Psoas muscle (tissue), 8 donors: Measurements from ENCODE around the gene NDRG3. TPM values are rescaled to one million over a fixed set of nuclear protein-coding genes. Genes with fewer than 3 reads are reported as not detected.
A peak's percentile ranks its signal among the peaks of the same experiment; 100 is the strongest.
"Not testable (repeated sequence)": the region's sequence is repeated elsewhere in the genome, so short reads cannot be mapped to it uniquely, and the experiment has no call there.

ENCODE experiments used
- ATAC-seq, 4 donors: fragments of 200-7000 bp; cut with Tn5 transposase; one replicate each; pipeline ENCODE4 v1.9.1; 2020; ENCODE audit warnings: moderate library complexity in 3 of 4, mild to moderate bottlenecking in 2 of 4
- DNase-seq, 2 donors: peaks; one replicate each; pipeline ENCODE4 v3.0.0-alpha.2; 2020
- H3K27ac ChIP-seq: fragments of 200-600 bp; one replicate; pipeline ENCODE4 v1.8.0; 2022
- H3K27me3 ChIP-seq, 3 donors: fragments of 200-600 bp in 1 of 3; one replicate each; pipeline versions ENCODE4 v1.6.1 to v1.8.0; 2013 to 2022; ENCODE audit warnings: low read length in 2 of 3, mild to moderate bottlenecking in 2 of 3, moderate library complexity in 1 of 3; ENCODE audit not compliant: insufficient read depth in 3 of 3
- H3K36me3 ChIP-seq, 2 donors: fragments of 200-600 bp in 1 of 2; one replicate each; pipeline versions ENCODE4 v1.6.1 to v1.8.0; 2013 to 2022; ENCODE audit warnings: low read depth in 1 of 2, mild to moderate bottlenecking in 1 of 2, moderate library complexity in 1 of 2; ENCODE audit not compliant: insufficient read depth in 1 of 2
- H3K4me1 ChIP-seq: fragments of 200-600 bp; one replicate; pipeline ENCODE4 v1.8.0; 2022
- H3K4me3 ChIP-seq: fragments of 200-600 bp; one replicate; pipeline ENCODE4 v1.8.0; 2022; ENCODE audit warnings: mild to moderate bottlenecking
- H3K9me3 ChIP-seq: fragments of 200-600 bp; one replicate; pipeline ENCODE4 v1.8.0; 2022
- CTCF ChIP-seq: fragments of 200-600 bp; IDR thresholded peaks from one replicate; pipeline ENCODE4 v1.8.0; 2022; ENCODE audit warnings: antibody characterized with exemption
- WGBS, 3 donors: extraction: QIAGEN DNeasy Blood & Tissue Kit; methylation state at CpG; one replicate each; pipeline versions ENCODE4 v1.1.6 to v1.1.7; 2013; 5-methylcytosine and 5-hydroxymethylcytosine counted together
- intact Hi-C, 2 donors: fragments of 100-400 bp; cut with DNase I; formaldehyde crosslinking; loops; one replicate each; pipeline versions ENCODE4 v1.11.0 to v1.14.2; 2022
- polyA plus RNA-seq, 3 donors: library from polyadenylated mRNA; stranded (reverse); fragments of 200-250 nt; gene quantifications; one replicate each; pipeline ENCODE4 v1.2.3, GENCODE V29; 2013
- total RNA-seq, 4 donors: library from RNA; stranded (reverse); fragmentation: NEBNext Ultra II Directional in 2 of 4; extraction: Animal tissue kit (Norgen Biotek cat#: 25700) in 2 of 4; gene quantifications; one replicate each; pipeline versions ENCODE4 v1.2.1 to v1.2.4, GENCODE V29; 2021 to 2023
- donor health status: healthy with polysubstance abuse.
- donor health status: DM: no; HTN: no; CAD: no; lungs with moderate emphysema.
- donor health status: Bipolar disorder and iron deficiency.
- donor health status: healthy.
- donor health status: DM: yes; HTN: yes; CAD: no.
- donor health status: DM: no; HTN: no; CAD: no.
- donor health status: DM: no; HTN: no; CAD: no.
- donor health status: DM: yes; HTN: yes; CAD: no.

NDRG3 gene
- total and polyA plus RNA-seq, 7 donors = 4.3 to 25.1 (median 10.8) TPM

DNA sequence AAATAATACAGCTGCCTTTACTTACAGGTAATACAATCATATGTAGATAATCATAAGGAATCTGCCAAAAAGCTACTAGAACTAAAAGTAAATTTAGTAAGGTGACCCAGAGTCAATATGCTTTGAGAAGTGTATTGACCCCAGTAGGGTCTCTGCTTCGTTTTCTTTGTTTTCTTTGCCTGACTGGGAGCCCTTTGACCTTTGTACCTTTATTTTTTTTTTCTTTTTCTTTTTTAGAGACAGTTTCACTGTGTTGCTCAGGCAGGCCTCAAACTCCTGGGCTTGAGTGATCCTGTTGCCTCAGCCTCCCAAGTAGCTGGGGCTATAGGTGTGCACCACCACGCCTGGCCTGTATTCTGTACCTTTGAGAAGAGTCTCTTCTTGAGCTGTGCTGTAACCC is 122.4 kb downstream of the NDRG3 start:
- no peaks in the 10 kb centered on the region for H3K9me3 ChIP-seq
- H3K4me1 ChIP-seq = no peaks in the 10 kb centered on the region
- intact Hi-C loops = no loop called here
- DNase-seq = no peak
- no peaks in the 10 kb centered on the region for H3K36me3 ChIP-seq
- H3K27ac ChIP-seq = no peak overlapping the region
- no peak for TF ChIP-seq CTCF
- no peak overlapping the region for H3K4me3 ChIP-seq
- no peaks in the 10 kb centered on the region for H3K27me3 ChIP-seq
- peak in 1 of 4 donors; percentile 6 for ATAC-seq
- WGBS, 3 donors = 86 to 87% (median 87%) methylated on average over 2 of the region's 2 CpGs

DNA sequence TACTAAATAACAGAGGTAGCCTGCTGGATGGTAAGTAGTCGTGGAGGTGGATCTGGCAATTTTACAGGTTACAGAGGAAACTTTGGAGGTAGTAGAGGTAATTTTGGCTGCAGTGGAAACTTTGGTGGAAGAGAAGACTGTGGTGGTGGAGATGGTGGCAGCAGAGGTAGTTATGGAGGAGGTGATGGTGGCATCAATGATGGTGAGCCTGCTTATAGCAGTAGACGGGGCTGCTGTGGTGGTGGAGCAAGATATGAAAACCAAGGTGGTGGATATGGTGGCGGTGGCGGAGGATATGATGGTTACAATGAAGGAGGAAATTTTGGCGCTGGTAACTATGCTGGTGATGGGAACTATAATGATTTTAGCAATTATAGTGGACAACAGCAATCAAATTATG is 125.0 kb downstream of the NDRG3 start:
- Histone ChIP-seq H3K9me3 (no peaks in the 10 kb centered on the region), H3K36me3 (peaks cover under 1 to 2% of the 10 kb centered on the region in 2 donors), H3K27ac (no peak overlapping the region), H3K4me3 (no peak overlapping the region), H3K27me3 (no peaks in the 10 kb centered on the region), H3K4me1 (no peaks in the 10 kb centered on the region)
- WGBS, 3 donors = 91 to 97% (median 93%) methylated on average over 5 of the region's 5 CpGs
- intact Hi-C loops = no loop called here
- DNase-seq (no peak), ATAC-seq (no peak)
- TF ChIP-seq CTCF = no peak

DNA sequence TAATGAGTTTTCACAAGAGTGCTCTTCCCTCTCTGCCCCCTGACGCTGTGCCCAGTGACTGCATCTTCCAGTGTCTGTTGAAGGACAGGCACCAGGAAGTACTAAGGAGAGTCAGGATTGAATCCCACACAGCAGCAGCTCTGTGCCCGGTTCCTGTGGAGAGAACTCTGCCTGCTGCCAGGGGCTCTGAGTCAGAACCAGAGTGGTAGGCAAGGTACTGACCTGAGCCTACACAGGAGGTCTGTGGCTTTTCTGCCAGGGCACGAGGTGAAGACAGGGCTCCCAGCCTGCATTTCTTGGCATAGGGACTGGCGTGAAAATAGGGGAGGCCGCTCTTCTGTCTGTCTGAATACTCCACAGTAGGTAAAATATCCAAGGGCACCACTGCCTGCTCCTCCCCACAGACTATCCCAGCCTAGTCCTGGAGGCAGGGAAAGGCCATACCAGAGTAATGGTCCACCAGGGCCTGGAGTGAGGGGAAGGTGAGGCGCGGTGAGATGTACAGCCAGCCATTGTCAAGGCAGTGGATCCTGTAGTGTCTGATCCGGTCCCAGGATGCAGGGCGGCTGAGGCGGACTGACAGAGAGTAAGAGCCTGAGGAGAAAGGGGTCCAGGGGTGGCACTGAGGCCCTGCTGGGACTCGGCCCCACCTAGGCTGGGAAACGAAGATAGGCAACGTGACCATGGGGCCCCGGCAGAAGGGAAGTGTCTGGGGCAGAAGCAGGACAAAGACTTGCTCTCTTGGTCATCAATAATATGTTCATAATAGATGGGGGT is 130.9 kb downstream of the NDRG3 start:
- no peaks in the 10 kb centered on the region for H3K9me3 ChIP-seq
- peaks cover 3% of the 10 kb centered on the region for H3K4me1 ChIP-seq
- no peak for TF ChIP-seq CTCF
- no peak overlapping the region for H3K27ac ChIP-seq
- intact Hi-C loops = no loop called here
- H3K36me3 ChIP-seq = peaks cover 15 to 60% of the 10 kb centered on the region in 2 donors
- H3K4me3 ChIP-seq = no peak overlapping the region
- peak in 1 of 4 donors; percentile 16 for ATAC-seq
- DNase-seq = no peak
- H3K27me3 ChIP-seq = no peaks in the 10 kb centered on the region
- 83 to 87% (median 86%) methylated on average over 14 of the region's 14 CpGs for WGBS, 3 donors

GRCh38 chr20:36613974-36614373 is 131.9 kb downstream of the NDRG3 start:
- H3K36me3 ChIP-seq = peaks cover 20 to 69% of the 10 kb centered on the region in 2 donors
- peak in 2 of 4 donors; percentile 30 to 32 for ATAC-seq
- H3K4me1 ChIP-seq = peaks cover 3% of the 10 kb centered on the region
- WGBS, 3 donors = 58 to 65% (median 60%) methylated on average over 3 of the region's 3 CpGs
- H3K27ac ChIP-seq = no peak overlapping the region
- H3K4me3 ChIP-seq = no peak overlapping the region
- TF ChIP-seq CTCF = no peak
- no peak for DNase-seq
- no peaks in the 10 kb centered on the region for H3K9me3 ChIP-seq
- intact Hi-C loops = no loop called here
- H3K27me3 ChIP-seq = no peaks in the 10 kb centered on the region

DNA sequence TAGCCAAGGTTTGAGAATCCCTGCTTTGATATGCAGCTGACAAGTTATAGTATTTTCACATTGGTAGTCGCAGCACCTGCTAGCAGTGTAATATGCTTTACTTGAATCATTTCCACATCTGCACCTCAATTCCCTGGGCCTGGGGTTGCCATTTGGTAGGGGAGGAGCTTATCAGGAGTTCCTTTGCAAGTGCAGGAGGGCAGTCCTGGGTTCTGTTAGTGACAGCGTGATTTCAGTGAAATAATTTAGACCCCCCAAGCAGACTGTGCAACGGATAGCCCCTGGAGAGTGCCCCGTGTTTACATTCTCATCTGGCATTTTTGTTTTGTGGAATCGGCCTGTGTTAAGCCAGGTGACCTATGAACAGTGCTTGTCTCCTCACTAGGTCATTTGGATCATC is 134.3 kb downstream of the NDRG3 start:
- TF ChIP-seq CTCF = no peak
- Histone ChIP-seq H3K36me3 (peaks cover 20 to 86% of the 10 kb centered on the region in 2 donors), H3K27ac (no peak overlapping the region), H3K27me3 (no peaks in the 10 kb centered on the region), H3K4me1 (peaks cover 18% of the 10 kb centered on the region), H3K9me3 (no peaks in the 10 kb centered on the region), H3K4me3 (no peak overlapping the region)
- intact Hi-C loops = no loop called here
- DNase-seq (no peak), ATAC-seq (no peak)
- 77 to 84% (median 82%) methylated on average over 5 of the region's 5 CpGs for WGBS, 3 donors

DNA sequence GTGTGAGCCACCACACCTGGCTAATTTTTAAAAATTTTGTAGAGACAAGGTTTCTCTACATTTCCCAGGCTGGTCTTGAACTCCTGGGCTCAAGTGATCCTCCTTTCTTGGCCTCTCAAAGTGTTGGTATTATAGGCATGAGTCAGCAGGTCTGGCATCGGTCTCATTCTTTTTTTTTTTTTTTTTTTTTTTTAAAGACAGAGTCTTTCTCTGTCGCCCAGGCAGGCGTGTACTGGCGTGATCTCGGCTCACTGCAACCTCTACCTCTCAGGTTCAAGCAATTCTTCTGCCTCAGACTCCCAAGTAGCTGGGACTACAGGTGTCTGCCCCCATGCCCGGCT is 137.5 kb downstream of the NDRG3 start:
- intact Hi-C loops = loop anchor here (10.0 kb wide), 3 partner anchors 124 to 146 kb away; no protein-coding TSS in a partner anchor
- WGBS, 3 donors = 84 to 88% (median 86%) methylated on average over 6 of the region's 6 CpGs
- DNase-seq = not testable (repeated sequence)

More for the DNA sequence above, 137.5 kb downstream of the NDRG3 start:
- H3K9me3 ChIP-seq, H3K27ac ChIP-seq, H3K27me3 ChIP-seq, ATAC-seq: not testable (repeated sequence)
- Histone ChIP-seq H3K36me3 (peaks cover 19 to 60% of the 10 kb centered on the region in 2 donors), H3K4me3 (peak overlapping the region; percentile 88), H3K4me1 (peaks cover 16% of the 10 kb centered on the region)
